Ovary (tissue), 9 donors: Measurements from ENCODE around the gene FBXO38. TPM values are rescaled to one million over a fixed set of nuclear protein-coding genes. Genes with fewer than 3 reads are reported as not detected.
"Not testable (repeated sequence)": the region's sequence is repeated elsewhere in the genome, so short reads cannot be mapped to it uniquely, and the experiment has no call there.

Source experiments
- DNase-seq, 5 donors: peaks; one replicate each; pipeline ENCODE4 v3.0.0-alpha.2; 2019 to 2020
- H3K27ac ChIP-seq, 2 donors: fragments of 200-600 bp; one replicate each; pipeline versions ENCODE4 v1.5.1 to v1.8.0; 2019 to 2022
- H3K27me3 ChIP-seq: fragments of 200-600 bp; one replicate; pipeline ENCODE4 v1.8.0; 2022
- H3K36me3 ChIP-seq: fragments of 200-600 bp; sonication (generic); one replicate; pipeline ENCODE4 v1.5.1; 2019
- H3K4me1 ChIP-seq: one replicate; pipeline ENCODE4 v1.8.1; 2013; ENCODE audit warnings: mild to moderate bottlenecking, moderate library complexity; ENCODE audit not compliant: insufficient read depth
- H3K4me3 ChIP-seq: fragments of 200-600 bp; sonication (generic); one replicate; pipeline ENCODE4 v1.5.1; 2017
- H3K9me3 ChIP-seq, 2 donors: fragments of 200-600 bp in 1 of 2; sonication (generic) in 1 of 2; one replicate each; pipeline versions ENCODE4 v1.5.1 to v1.8.1; 2013 to 2019; ENCODE audit warnings: mild to moderate bottlenecking in 1 of 2, moderate library complexity in 1 of 2
- CTCF ChIP-seq, 3 donors: fragments of 450-650 bp in 2 of 3; fragments of 200-600 bp in 1 of 3; IDR thresholded peaks; one replicate each; pipeline versions ENCODE4 v1.5.1 to v1.8.0; 2016 to 2022; ENCODE audit warnings: antibody characterized with exemption in 3 of 3, mild to moderate bottlenecking in 1 of 3
- EP300 ChIP-seq: sonication (generic); formaldehyde crosslinking; IDR thresholded peaks from one replicate; pipeline ENCODE4 v1.6.1; 2017; ENCODE audit warnings: antibody characterized with exemption
- POLR2A ChIP-seq: fragments of 450-650 bp; IDR thresholded peaks from one replicate; pipeline ENCODE4 v1.6.1; 2017; ENCODE audit warnings: antibody characterized with exemption, mild to moderate bottlenecking, moderate library complexity
- WGBS, 3 donors: extraction: QIAGEN DNeasy Blood & Tissue Kit in 1 of 3; methylation state at CpG; one replicate each; pipeline versions ENCODE4 v1.1.5 to v1.1.7; 2013 to 2017; 5-methylcytosine and 5-hydroxymethylcytosine counted together
- intact Hi-C, 4 donors: fragments of 100-400 bp; cut with DNase I; formaldehyde crosslinking; loops; one replicate each; pipeline versions ENCODE4 v1.11.0 to v1.15.1; 2022 to 2023
- polyA plus RNA-seq, 2 donors: library from polyadenylated mRNA; stranded (reverse); fragments of 200-250 nt in 1 of 2; fragments of 350-450 nt in 1 of 2; fragmentation: Illumina TruSeq in 1 of 2; extraction: RNeasy Lipid Tissue Mini Kit (QIAGEN cat#74804) in 1 of 2; gene quantifications; one replicate each; pipeline ENCODE4 v1.2.3, GENCODE V29; 2013 to 2014
- total RNA-seq, 7 donors: library from RNA; depleted of rRNA in 2 of 7; stranded (reverse); fragments of >200 nt in 2 of 7; fragmentation: NEBNext Ultra II Directional in 3 of 7; extraction: Animal tissue kit (Norgen Biotek cat#: 25700) in 3 of 7; gene quantifications; one replicate each; pipeline versions ENCODE4 v1.1.0 to v1.2.4, GENCODE V29; 2016 to 2023
- donor health status: DM: no; HTN: no; CAD: no; lungs with moderate emphysema.
- donor health status: DM: no; HTN: no; CAD: no.
- donor health status: Bipolar disorder and iron deficiency.
- donor health status: DM: yes; HTN: yes; CAD: no.
- donor health status: DM: no; HTN: no; CAD: no.
- donor health status: DM: yes; HTN: yes; CAD: no.

FBXO38 gene
- total and polyA plus RNA-seq, 9 donors, result 16.7 to 47.0 (median 36.2) TPM

GRCh38 chr5:148459669-148460068, 75.9 kb downstream of the FBXO38 start:
- Histone ChIP-seq H3K27ac (no peak overlapping the region), H3K27me3 (no peaks in the 10 kb centered on the region), H3K4me3 (no peak overlapping the region), H3K4me1 (no peaks in the 10 kb centered on the region), H3K9me3 (no peaks in the 10 kb centered on the region), H3K36me3 (no peaks in the 10 kb centered on the region)
- no peak for DNase-seq
- intact Hi-C loops, result no loop called here
- TF ChIP-seq POLR2A, result no peak
- TF ChIP-seq EP300, result no peak
- TF ChIP-seq CTCF (IDR thresholded peaks at IDR 0.05), result no peak
- WGBS, 3 donors, result 70 to 78% (median 74%) methylated on average over 1 of the region's 1 CpG

GRCh38 chr5:148465381-148466235, 81.8 kb downstream of the FBXO38 start:
- Histone ChIP-seq H3K4me1 (no peaks in the 10 kb centered on the region), H3K9me3 (no peaks in the 10 kb centered on the region), H3K27ac (no peak overlapping the region), H3K36me3 (no peaks in the 10 kb centered on the region), H3K4me3 (no peak overlapping the region), H3K27me3 (no peaks in the 10 kb centered on the region)
- intact Hi-C loops, result no loop called here
- no peak for DNase-seq
- no peak for TF ChIP-seq CTCF (IDR thresholded peaks at IDR 0.05)
- no peak for TF ChIP-seq POLR2A
- TF ChIP-seq EP300, result no peak
- WGBS, 3 donors, result 29 to 46% (median 34%) methylated on average over 4 of the region's 4 CpGs

- TF ChIP-seq POLR2A (no peak), CTCF (IDR thresholded peaks at IDR 0.05) (no peak), EP300 (no peak)
- Histone ChIP-seq H3K4me3 (no peak overlapping the region), H3K4me1 (no peaks in the 10 kb centered on the region), H3K9me3 (no peaks in the 10 kb centered on the region), H3K27ac (no peak overlapping the region), H3K36me3 (no peaks in the 10 kb centered on the region), H3K27me3 (no peaks in the 10 kb centered on the region)
- WGBS, 3 donors, result 39 to 52% (median 51%) methylated on average over 4 of the region's 4 CpGs
- intact Hi-C loops, result no loop called here
- DNase-seq, result no peak
Observed at GRCh38 chr5:148466236-148466580, 82.5 kb downstream of the FBXO38 start.

- Histone ChIP-seq H3K27ac (no peak overlapping the region), H3K4me3 (no peak overlapping the region), H3K27me3 (no peaks in the 10 kb centered on the region), H3K9me3 (no peaks in the 10 kb centered on the region), H3K4me1 (no peaks in the 10 kb centered on the region), H3K36me3 (no peaks in the 10 kb centered on the region)
- no peak for DNase-seq
- TF ChIP-seq EP300 (no peak), CTCF (IDR thresholded peaks at IDR 0.05) (no peak), POLR2A (no peak)
- intact Hi-C loops, result no loop called here
- WGBS, 3 donors, result 93 to 96% (median 95%) methylated on average over 1 of the region's 1 CpG
Observed at GRCh38 chr5:148467958-148468357, 84.2 kb downstream of the FBXO38 start.

GRCh38 chr5:148468746-148469145, 85.0 kb downstream of the FBXO38 start:
- H3K4me3 ChIP-seq, H3K36me3 ChIP-seq, H3K27ac ChIP-seq, H3K4me1 ChIP-seq, DNase-seq, H3K9me3 ChIP-seq, H3K27me3 ChIP-seq, intact Hi-C loops: not testable (repeated sequence)
- 80 to 92% (median 86%) methylated on average over 5 of the region's 5 CpGs for WGBS, 3 donors
